GM23338 (cell line): ENCODE results near the gene NPTXR. TPM values are rescaled to one million over a fixed set of nuclear protein-coding genes. Genes with fewer than 3 reads are reported as not detected.

Source experiments
- ATAC-seq: fragments of 200-7000 bp; cut with Tn5 transposase; 3 replicates; pipeline ENCODE4 v1.9.1; 2020
- DNase-seq: peaks from one replicate; pipeline ENCODE4 v3.0.0-alpha.2; 2015; ENCODE audit warnings: low spot score
- H2AFZ ChIP-seq: fragments of 200-600 bp; sonication (generic); 2 replicates; pipeline ENCODE4 v1.8.0; 2016; ENCODE audit warnings: antibody characterized with exemption, mild to moderate bottlenecking, moderate library complexity
- H3F3A ChIP-seq: fragments of 200-600 bp; sonication (generic); replicated peaks from 2 replicates; pipeline ENCODE4 v1.8.0; 2017; ENCODE audit warnings: antibody characterized with exemption, mixed run types, low read depth
- H3K27ac ChIP-seq: fragments of 200-600 bp; sonication (generic); 2 replicates; pipeline ENCODE4 v1.6.1; 2016; ENCODE audit warnings: low read depth
- H3K27me3 ChIP-seq: fragments of 200-600 bp; sonication (generic); 2 replicates; pipeline ENCODE4 v1.8.0; 2016; ENCODE audit warnings: mild to moderate bottlenecking, mixed run types, moderate library complexity; ENCODE audit not compliant: insufficient read depth
- H3K36me3 ChIP-seq: fragments of 200-600 bp; sonication (generic); 2 replicates; pipeline ENCODE4 v1.8.0; 2016; ENCODE audit warnings: mild to moderate bottlenecking; ENCODE audit not compliant: insufficient read depth
- H3K4me1 ChIP-seq: fragments of 200-600 bp; sonication (generic); 2 replicates; pipeline ENCODE4 v1.8.0; 2016; ENCODE audit warnings: mild to moderate bottlenecking, moderate library complexity; ENCODE audit not compliant: insufficient read depth
- H3K4me2 ChIP-seq: fragments of 200-600 bp; sonication (generic); 2 replicates; pipeline ENCODE4 v1.7.1; 2017; ENCODE audit warnings: mixed run types
- H3K4me3 ChIP-seq: fragments of 200-600 bp; sonication (generic); 2 replicates; pipeline ENCODE4 v1.6.1; 2016; ENCODE audit warnings: mixed run types
- H3K79me2 ChIP-seq: fragments of 200-600 bp; sonication (generic); replicated peaks from 2 replicates; pipeline ENCODE4 v1.8.0; 2017; ENCODE audit warnings: mild to moderate bottlenecking; ENCODE audit not compliant: insufficient read depth
- H3K9me2 ChIP-seq: fragments of 200-600 bp; sonication (generic); 2 replicates; pipeline ENCODE4 v1.8.0; 2017; ENCODE audit not compliant: insufficient read depth
- H4K20me1 ChIP-seq: fragments of 200-600 bp; sonication (generic); replicated peaks from 2 replicates; pipeline ENCODE4 v1.8.0; 2017; ENCODE audit warnings: mild to moderate bottlenecking; ENCODE audit not compliant: insufficient read depth
- H3K27ac Mint-ChIP-seq: 2 replicates; pipeline ENCODE4 v1.8.0; 2020; ENCODE audit warnings: inconsistent platforms, mild to moderate bottlenecking, moderate library complexity, mixed read lengths
- H3K27me3 Mint-ChIP-seq: 3 replicates; pipeline ENCODE4 v1.8.0; 2022; ENCODE audit warnings: low read depth, mild to moderate bottlenecking, moderate library complexity, mixed read lengths, inconsistent platforms; ENCODE audit not compliant: insufficient read depth, poor library complexity
- H3K36me3 Mint-ChIP-seq: 3 replicates; pipeline ENCODE4 v1.8.0; 2021; ENCODE audit warnings: low read depth, mild to moderate bottlenecking, inconsistent platforms, moderate library complexity, mixed read lengths
- H3K4me1 Mint-ChIP-seq: 3 replicates; pipeline ENCODE4 v1.8.0; 2020; ENCODE audit warnings: mild to moderate bottlenecking, inconsistent platforms, mixed read lengths
- H3K4me3 Mint-ChIP-seq: 3 replicates; pipeline ENCODE4 v1.8.0; 2021; ENCODE audit warnings: moderate library complexity, mild to moderate bottlenecking, inconsistent platforms, mixed read lengths
- H3K9me3 Mint-ChIP-seq: 3 replicates; pipeline ENCODE4 v1.8.0; 2020; ENCODE audit warnings: moderate library complexity, mild to moderate bottlenecking, inconsistent platforms, mixed read lengths
- CREB1 ChIP-seq: fragments of 250-450 bp; sonication (Bioruptor Pico); IDR thresholded peaks from 2 replicates; pipeline ENCODE4 v1.5.0; 2020; ENCODE audit warnings: low read depth, mild to moderate bottlenecking, moderate library complexity
- CTCF ChIP-seq, 2 experiments: fragments of 200-600 bp in 1 of 2; sonication (generic) in 1 of 2; conservative IDR thresholded peaks; 2 replicates each; pipeline versions ENCODE4 v1.5.1 to v1.6.1; 2016 to 2017; ENCODE audit warnings: antibody characterized with exemption in 2 of 2, low read depth in 2 of 2, mild to moderate bottlenecking in 2 of 2, moderate library complexity in 1 of 2
- EZH2 ChIP-seq: fragments of 200-600 bp; sonication (generic); IDR thresholded peaks from one replicate; pipeline ENCODE4 v1.8.0; 2017; ENCODE audit warnings: antibody characterized with exemption, mild to moderate bottlenecking, low read depth; ENCODE audit not compliant: unreplicated experiment
- JUNB ChIP-seq: IDR thresholded peaks from one replicate; pipeline ENCODE4 v1.6.1; 2016; ENCODE audit warnings: antibody characterized with exemption; ENCODE audit not compliant: unreplicated experiment
- NANOG ChIP-seq: IDR thresholded peaks from 2 replicates; pipeline ENCODE4 v1.6.1; 2016; ENCODE audit warnings: antibody characterized with exemption, borderline replicate concordance
- POLR2AphosphoS5 ChIP-seq: IDR thresholded peaks from 2 replicates; pipeline ENCODE4 v1.6.1; 2016; ENCODE audit warnings: antibody characterized with exemption, low read depth
- REST ChIP-seq: IDR thresholded peaks from one replicate; pipeline ENCODE4 v1.6.1; 2018; ENCODE audit warnings: antibody characterized with exemption; ENCODE audit not compliant: unreplicated experiment
- STAT1 ChIP-seq: IDR thresholded peaks from one replicate; pipeline ENCODE4 v1.6.1; 2016; ENCODE audit warnings: antibody characterized with exemption; ENCODE audit not compliant: unreplicated experiment
- polyA plus RNA-seq: library from polyadenylated mRNA; unstranded; fragments of >200 nt; fragmentation: Nextera tagmentation; extraction: Ambion mirVana; gene quantifications from 2 replicates; pipeline ENCODE4 v1.2.1, GENCODE V29; 2016
- total RNA-seq: library from RNA; depleted of rRNA; stranded (reverse); fragments of >200 nt; shearing (Covaris generic); gene quantifications from 2 replicates; pipeline ENCODE4 v1.2.3, GENCODE V29; 2014

Gene NPTXR
- total and polyA plus RNA-seq, 2 experiments from 2014 or later = 0.89 to 13.4 TPM

GRCh38 chr22:38864361-38865191 is 20.7 kb upstream of the NPTXR start:
- H3K27me3 ChIP-seq = no peaks in the 10 kb centered on the region
- H3K4me1 Mint-ChIP-seq = peaks cover 54% of the 10 kb centered on the region
- no peaks in the 10 kb centered on the region for H3K9me3 Mint-ChIP-seq
- H3K4me1 ChIP-seq = peaks cover 58% of the 10 kb centered on the region
- H3K79me2 ChIP-seq = no peaks in the 10 kb centered on the region
- H3K27ac Mint-ChIP-seq = peak overlapping the region; percentile 95
- H3K4me3 ChIP-seq = 0 out of 2 replicates have a peak overlapping the region, but pooled peaks have one; percentile 2
- 0 out of 2 replicates have a peak, but pooled peaks cover 7% of the 10 kb centered on the region for H3F3A ChIP-seq
- H3K27ac ChIP-seq = peak overlapping the region; percentile 1; the same call in 1 of the 2 replicates
- H4K20me1 ChIP-seq = peaks cover 30% of the 10 kb centered on the region
- no peaks in the 10 kb centered on the region for H3K9me2 ChIP-seq
- H2AFZ ChIP-seq = no peak overlapping the region
- peaks cover 28% of the 10 kb centered on the region for H3K36me3 Mint-ChIP-seq
- peaks cover 12% of the 10 kb centered on the region for H3K27me3 Mint-ChIP-seq
- TF ChIP-seq CREB1 (CRISPR knock-in tag) (no peak), JUNB (no peak), NANOG (no peak), EZH2 (no peak), CTCF (conservative IDR thresholded peaks at IDR 0.05; ENCODE audit: low read depth in 2 of 2) (no peak), POLR2AphosphoS5 (no peak), STAT1 (no peak), REST (no peak)
- peak overlapping the region; percentile 42; the same call in 1 of the 3 replicates for H3K4me3 Mint-ChIP-seq
- peak; percentile 1; the same call in 2 of the 3 replicates for ATAC-seq
- 0 out of 2 replicates have a peak, but pooled peaks cover 4% of the 10 kb centered on the region for H3K36me3 ChIP-seq
- peak; percentile 67 for DNase-seq
- peak overlapping the region; percentile 39 for H3K4me2 ChIP-seq
